ENCODE results near the gene DDX5. TPM values are rescaled to one million over a fixed set of nuclear protein-coding genes. Genes with fewer than 3 reads are reported as not detected.
A peak's percentile ranks its signal among the peaks of the same experiment; 100 is the strongest.

Gene DDX5
- total RNA-seq, 1 donor from 2014 or later = 555 TPM

GRCh38 chr17:64508683-64509082 lies 2.6 kb upstream of the DDX5 start:
- H3K27ac Mint-ChIP-seq (ENCODE audit: unreplicated experiment) = no peak overlapping the region
- H3K9me3 Mint-ChIP-seq (ENCODE audit: unreplicated experiment) = no peaks in the 10 kb centered on the region
- DNase-seq (ENCODE audit: low read depth) (no peak), FAIRE-seq (no peak)
- H3K27me3 Mint-ChIP-seq (ENCODE audit: low read depth, unreplicated experiment) = no peaks in the 10 kb centered on the region
- peak overlapping the region; percentile 100 for H3K4me3 ChIP-seq (ENCODE audit: insufficient read depth, low read depth, low read length)
- peaks cover 20% of the 10 kb centered on the region for H3K36me3 Mint-ChIP-seq (ENCODE audit: low read depth, unreplicated experiment)
- peak overlapping the region; percentile 94 for H3K4me3 Mint-ChIP-seq (ENCODE audit: unreplicated experiment)
- H3K36me3 ChIP-seq (ENCODE audit: insufficient read depth, low read length) = peaks cover 24% of the 10 kb centered on the region
- H4K20me1 ChIP-seq (ENCODE audit: insufficient read depth, low read length) = peaks cover 55% of the 10 kb centered on the region
- no peak overlapping the region for H3K27ac ChIP-seq (ENCODE audit: low read depth, low read length)
- no peak for TF ChIP-seq CTCF (IDR thresholded peaks at IDR 0.05; ENCODE audit: insufficient read depth, low read depth, low read length)
- TF ChIP-seq EZH2 (IDR thresholded peaks at IDR 0.05; ENCODE audit: insufficient read depth, low read length) = no peak
- peaks cover 7% of the 10 kb centered on the region for H3K4me1 Mint-ChIP-seq (ENCODE audit: low read depth, unreplicated experiment)
- H3K9me3 ChIP-seq (ENCODE audit: insufficient read depth, low read depth, low read length) = no peaks in the 10 kb centered on the region
- H3K79me2 ChIP-seq (ENCODE audit: insufficient read depth, low read length) = peaks cover 73% of the 10 kb centered on the region
- no peak overlapping the region for H2AFZ ChIP-seq (ENCODE audit: low read depth, low read length)
- H3K4me2 ChIP-seq (ENCODE audit: low read length) = peak overlapping the region; percentile 93
- H3K9ac ChIP-seq (ENCODE audit: low read length) = peak overlapping the region; percentile 100
- H3K4me1 ChIP-seq (ENCODE audit: insufficient read depth, low read length) = peaks cover 12% of the 10 kb centered on the region
- no peaks in the 10 kb centered on the region for H3K27me3 ChIP-seq (ENCODE audit: insufficient read depth, low read length)

GRCh38 chr17:64507413-64507782 lies 1.3 kb upstream of the DDX5 start:
- H3K27me3 Mint-ChIP-seq (ENCODE audit: low read depth, unreplicated experiment) = no peaks in the 10 kb centered on the region
- H3K4me3 ChIP-seq (ENCODE audit: insufficient read depth, low read depth, low read length) = peak overlapping the region; percentile 100
- DNase-seq (ENCODE audit: low read depth) (peak; percentile 74), FAIRE-seq (no peak)
- H3K27ac ChIP-seq (ENCODE audit: low read depth, low read length) = peak overlapping the region; percentile 99
- H3K4me2 ChIP-seq (ENCODE audit: low read length) = peak overlapping the region; percentile 93
- H3K27ac Mint-ChIP-seq (ENCODE audit: unreplicated experiment) = peak overlapping the region; percentile 99
- H3K9me3 ChIP-seq (ENCODE audit: insufficient read depth, low read depth, low read length) = no peaks in the 10 kb centered on the region
- H3K9ac ChIP-seq (ENCODE audit: low read length) = peak overlapping the region; percentile 100
- peaks cover 20% of the 10 kb centered on the region for H3K36me3 Mint-ChIP-seq (ENCODE audit: low read depth, unreplicated experiment)
- TF ChIP-seq CTCF (IDR thresholded peaks at IDR 0.05; ENCODE audit: insufficient read depth, low read depth, low read length) = peak; percentile 38
- no peak for TF ChIP-seq EZH2 (IDR thresholded peaks at IDR 0.05; ENCODE audit: insufficient read depth, low read length)
- peaks cover 18% of the 10 kb centered on the region for H3K4me1 Mint-ChIP-seq (ENCODE audit: low read depth, unreplicated experiment)
- H3K27me3 ChIP-seq (ENCODE audit: insufficient read depth, low read length) = no peaks in the 10 kb centered on the region
- H2AFZ ChIP-seq (ENCODE audit: low read depth, low read length) = peak overlapping the region; percentile 67
- peaks cover 37% of the 10 kb centered on the region for H3K36me3 ChIP-seq (ENCODE audit: insufficient read depth, low read length)
- H3K4me1 ChIP-seq (ENCODE audit: insufficient read depth, low read length) = peaks cover 19% of the 10 kb centered on the region
- H3K79me2 ChIP-seq (ENCODE audit: insufficient read depth, low read length) = peaks cover 82% of the 10 kb centered on the region
- peaks cover 68% of the 10 kb centered on the region for H4K20me1 ChIP-seq (ENCODE audit: insufficient read depth, low read length)
- no peaks in the 10 kb centered on the region for H3K9me3 Mint-ChIP-seq (ENCODE audit: unreplicated experiment)
- peak overlapping the region; percentile 94 for H3K4me3 Mint-ChIP-seq (ENCODE audit: unreplicated experiment)

- peaks cover 24% of the 10 kb centered on the region for H3K4me1 Mint-ChIP-seq (ENCODE audit: low read depth, unreplicated experiment)
Measured at GRCh38 chr17:64506576-64507412, 705 bp upstream of the DDX5 start, which contains the start of gene CEP95. Gene CEP95 (plus strand): TSS chr17:64506977. CDS start chr17:64507098, 121 bp downstream.

More at GRCh38 chr17:64506576-64507412, 705 bp upstream of the DDX5 start, which contains the start of gene CEP95:
- peak within 1 kb of the TSS; percentile 67 for H2AFZ ChIP-seq (ENCODE audit: low read depth, low read length)
- H3K4me2 ChIP-seq (ENCODE audit: low read length) = peak within 1 kb of the TSS; percentile 93
- FAIRE-seq (no peak), DNase-seq (ENCODE audit: low read depth) (peak; percentile 98)
- H3K27ac ChIP-seq (ENCODE audit: low read depth, low read length) = peak within 1 kb of the TSS; percentile 99
- H4K20me1 ChIP-seq (ENCODE audit: insufficient read depth, low read length) = peaks cover 70% of the 10 kb centered on the region
- peaks cover 84% of the 10 kb centered on the region for H3K79me2 ChIP-seq (ENCODE audit: insufficient read depth, low read length)
- peaks cover 39% of the 10 kb centered on the region for H3K36me3 ChIP-seq (ENCODE audit: insufficient read depth, low read length)
- H3K9ac ChIP-seq (ENCODE audit: low read length) = peak within 1 kb of the TSS; percentile 100
- no peaks in the 10 kb centered on the region for H3K9me3 ChIP-seq (ENCODE audit: insufficient read depth, low read depth, low read length)
- peak within 1 kb of the TSS; percentile 99 for H3K27ac Mint-ChIP-seq (ENCODE audit: unreplicated experiment)
- peaks cover 19% of the 10 kb centered on the region for H3K4me1 ChIP-seq (ENCODE audit: insufficient read depth, low read length)
- H3K27me3 ChIP-seq (ENCODE audit: insufficient read depth, low read length) = no peaks in the 10 kb centered on the region
- TF ChIP-seq CTCF (IDR thresholded peaks at IDR 0.05; ENCODE audit: insufficient read depth, low read depth, low read length) (no peak), EZH2 (IDR thresholded peaks at IDR 0.05; ENCODE audit: insufficient read depth, low read length) (no peak)
- peak within 1 kb of the TSS; percentile 100 for H3K4me3 ChIP-seq (ENCODE audit: insufficient read depth, low read depth, low read length)
- no peaks in the 10 kb centered on the region for H3K9me3 Mint-ChIP-seq (ENCODE audit: unreplicated experiment)
- H3K27me3 Mint-ChIP-seq (ENCODE audit: low read depth, unreplicated experiment) = no peaks in the 10 kb centered on the region
- H3K4me3 Mint-ChIP-seq (ENCODE audit: unreplicated experiment) = peak within 1 kb of the TSS; percentile 94
- H3K36me3 Mint-ChIP-seq (ENCODE audit: low read depth, unreplicated experiment) = peaks cover 20% of the 10 kb centered on the region
